Liver (tissue), 9 donors: Measurements from ENCODE around the gene MTARC2. TPM values are rescaled to one million over a fixed set of nuclear protein-coding genes. Genes with fewer than 3 reads are reported as not detected.

Experiments
- DNase-seq: peaks from one replicate; pipeline ENCODE4 v3.0.0-alpha.2; 2017; ENCODE audit warnings: low spot score
- H3K27ac ChIP-seq, 2 donors: one replicate each; pipeline ENCODE4 v1.7.0; 2013; ENCODE audit warnings: inconsistent platforms in 2 of 2, low read length in 2 of 2, control low read depth in 1 of 2, low read depth in 1 of 2, mild to moderate bottlenecking in 1 of 2
- H3K27me3 ChIP-seq, 4 donors: one replicate each; pipeline versions ENCODE4 v1.6.1 to v1.7.0; 2013; ENCODE audit warnings: low read length in 3 of 4, inconsistent platforms in 1 of 4, mild to moderate bottlenecking in 1 of 4, moderate library complexity in 1 of 4; ENCODE audit not compliant: control insufficient read depth in 4 of 4, insufficient read depth in 4 of 4
- H3K36me3 ChIP-seq, 4 donors: one replicate each; pipeline versions ENCODE4 v1.6.1 to v1.7.0; 2013; ENCODE audit warnings: low read length in 3 of 4, mild to moderate bottlenecking in 3 of 4, low read depth in 1 of 4, moderate library complexity in 1 of 4; ENCODE audit not compliant: control insufficient read depth in 4 of 4, insufficient read depth in 3 of 4
- H3K4me1 ChIP-seq, 4 donors: one replicate each; pipeline versions ENCODE4 v1.6.1 to v1.7.0; 2013; ENCODE audit warnings: low read length in 3 of 4, mild to moderate bottlenecking in 3 of 4, moderate library complexity in 1 of 4; ENCODE audit not compliant: control insufficient read depth in 4 of 4, insufficient read depth in 4 of 4
- H3K4me3 ChIP-seq, 3 donors: one replicate each; pipeline versions ENCODE4 v1.6.1 to v1.7.0; 2013; ENCODE audit warnings: low read length in 3 of 3, control low read depth in 1 of 3, low read depth in 1 of 3, mild to moderate bottlenecking in 1 of 3
- H3K9ac ChIP-seq, 2 donors: one replicate each; pipeline ENCODE4 v1.7.0; 2013; ENCODE audit warnings: low read length in 2 of 2, mild to moderate bottlenecking in 2 of 2, moderate library complexity in 2 of 2, control low read depth in 1 of 2, low read depth in 1 of 2
- H3K9me3 ChIP-seq, 4 donors: one replicate each; pipeline versions ENCODE4 v1.6.1 to v1.7.0; 2013; ENCODE audit warnings: low read length in 3 of 4; ENCODE audit not compliant: control insufficient read depth in 4 of 4
- EGR1 ChIP-seq, 2 donors: IDR thresholded peaks; 2 replicates each; pipeline ENCODE4 v1.6.1; 2016 to 2018; ENCODE audit warnings: antibody characterized with exemption in 2 of 2, low read depth in 2 of 2
- FOXA2 ChIP-seq: IDR thresholded peaks from 2 replicates; pipeline ENCODE4 v1.6.1; 2016; ENCODE audit warnings: antibody characterized with exemption
- GABPA ChIP-seq, 2 donors: IDR thresholded peaks in 1 of 2; conservative IDR thresholded peaks in 1 of 2; 2 replicates each; pipeline ENCODE4 v1.6.1; 2016; ENCODE audit warnings: antibody characterized with exemption in 2 of 2, mild to moderate bottlenecking in 1 of 2, moderate library complexity in 1 of 2
- HNF4A ChIP-seq, 2 donors: conservative IDR thresholded peaks; 2 replicates each; pipeline ENCODE4 v1.6.1; 2016; ENCODE audit warnings: antibody characterized with exemption in 2 of 2, mild to moderate bottlenecking in 2 of 2
- HNF4G ChIP-seq: IDR thresholded peaks from 2 replicates; pipeline ENCODE4 v1.6.1; 2016; ENCODE audit warnings: antibody characterized with exemption
- JUND ChIP-seq, 2 donors: IDR thresholded peaks; 2 replicates each; pipeline ENCODE4 v1.6.1; 2016; ENCODE audit warnings: antibody characterized with exemption in 2 of 2
- NR2F2 ChIP-seq: IDR thresholded peaks from 2 replicates; pipeline ENCODE4 v1.6.1; 2016; ENCODE audit warnings: antibody characterized with exemption
- RAD21 ChIP-seq, 2 donors: IDR thresholded peaks; 2 replicates each; pipeline ENCODE4 v1.6.1; 2016; ENCODE audit warnings: antibody characterized with exemption in 2 of 2, mild to moderate bottlenecking in 2 of 2
- RXRA ChIP-seq, 2 donors: IDR thresholded peaks; 2 replicates each; pipeline ENCODE4 v1.6.1; 2017 to 2018; ENCODE audit warnings: antibody characterized with exemption in 2 of 2, mild to moderate bottlenecking in 1 of 2
- SP1 ChIP-seq: IDR thresholded peaks from 2 replicates; pipeline ENCODE4 v1.6.1; 2018; ENCODE audit warnings: antibody characterized with exemption, mild to moderate bottlenecking
- TAF1 ChIP-seq: conservative IDR thresholded peaks from 2 replicates; pipeline ENCODE4 v1.6.1; 2016; ENCODE audit warnings: antibody characterized with exemption, mild to moderate bottlenecking
- YY1 ChIP-seq: IDR thresholded peaks from 2 replicates; pipeline ENCODE4 v1.6.1; 2016; ENCODE audit warnings: antibody characterized with exemption, mild to moderate bottlenecking
- WGBS: extraction: QIAGEN DNeasy Blood & Tissue Kit; methylation state at CpG from one replicate; pipeline ENCODE4 v1.1.7; 2013; 5-methylcytosine and 5-hydroxymethylcytosine counted together
- polyA plus RNA-seq, 2 donors: library from polyadenylated mRNA; stranded (reverse) in 1 of 2; unstranded in 1 of 2; fragments of 200-250 nt in 1 of 2; fragments of >200 nt in 1 of 2; fragmentation: Nextera tagmentation in 1 of 2; extraction: Ambion mirVana in 1 of 2; gene quantifications; one replicate each; pipeline versions ENCODE4 v1.2.1 to v1.2.3, GENCODE V29; 2013 to 2015
- total RNA-seq, 2 donors: library from RNA; depleted of rRNA; stranded (reverse); fragments of >200 nt; gene quantifications; one replicate each; pipeline ENCODE4 v1.2.3, GENCODE V29; 2014
- TF ChIP-seq, protein P1 (sequence below): fragments of 150-350 bp; IDR thresholded peaks from 2 replicates; pipeline ENCODE4 v1.5.1; 2017; ENCODE audit warnings: improper control_type of control experiment, low read depth, low read length; ENCODE audit not compliant: missing input control
- TF ChIP-seq, protein P2 (sequence below): IDR thresholded peaks from 2 replicates; pipeline ENCODE4 v1.6.1; 2016; ENCODE audit warnings: antibody characterized with exemption, mild to moderate bottlenecking
- TF ChIP-seq, protein P3 (sequence below): IDR thresholded peaks from 2 replicates; pipeline ENCODE4 v1.6.1; 2016; ENCODE audit warnings: antibody characterized with exemption
- TF ChIP-seq, protein P4 (sequence below): IDR thresholded peaks from 2 replicates; pipeline ENCODE4 v1.6.1; 2016; ENCODE audit warnings: antibody characterized with exemption
- TF ChIP-seq, protein P5 (sequence below): IDR thresholded peaks from 2 replicates; pipeline ENCODE4 v1.6.1; 2016; ENCODE audit warnings: antibody characterized with exemption
- donor health status: healthy.
- donor health status: healthy.
- donor health status: healthy.
- donor health status: healthy.
- donor health status: healthy.

Gene MTARC2
- total and polyA plus RNA-seq, 4 donors = 24.9 to 96.1 (median 71.4) TPM

DNA sequence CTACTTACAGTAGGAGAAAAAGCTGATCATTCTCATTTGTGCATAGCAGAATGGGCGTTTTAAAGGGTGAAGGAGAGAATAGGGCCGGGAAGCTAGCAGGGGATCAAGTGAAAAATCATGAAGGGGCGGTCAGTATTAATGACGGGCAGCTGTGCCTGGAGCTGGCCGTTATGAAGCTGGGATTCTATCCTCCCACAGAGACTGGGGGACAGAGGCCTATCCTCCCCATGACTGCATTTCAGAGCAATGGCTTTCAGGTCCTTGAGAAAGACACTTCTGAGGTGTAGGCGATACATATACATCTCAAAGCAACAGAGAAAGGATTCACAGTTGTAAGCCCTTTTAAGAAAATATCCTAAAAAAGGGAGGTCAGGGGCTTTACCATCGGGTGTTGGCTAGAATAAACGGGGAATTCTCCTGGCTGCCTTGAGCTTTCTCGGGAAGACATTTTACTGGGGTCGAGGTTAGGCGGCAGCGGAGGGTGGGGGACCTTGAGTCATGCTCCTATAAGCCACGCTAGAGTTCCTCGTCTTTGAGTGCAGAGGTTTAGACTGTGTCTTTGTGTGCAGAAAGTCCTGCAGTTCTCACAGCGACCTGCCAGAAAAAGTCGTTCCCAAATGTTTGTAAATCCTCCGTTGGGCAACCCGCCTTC, 559 bp upstream of the MTARC2 start:
- no peak for DNase-seq
- H3K4me1 ChIP-seq = peaks cover 5 to 42% (median 32%) of the 10 kb centered on the region in 4 donors
- peak overlapping the region; percentile 23 to 83 for H3K9ac ChIP-seq
- TF ChIP-seq YY1 (no peak), GABPA (IDR thresholded peaks at IDR 0.05 in 1 of 2, conservative IDR thresholded peaks at IDR 0.05 in 1 of 2) (no peak), FOXA2 (no peak), RXRA (IDR thresholded peaks at IDR 0.05) (no peak)
- TF ChIP-seq, protein P1, sequence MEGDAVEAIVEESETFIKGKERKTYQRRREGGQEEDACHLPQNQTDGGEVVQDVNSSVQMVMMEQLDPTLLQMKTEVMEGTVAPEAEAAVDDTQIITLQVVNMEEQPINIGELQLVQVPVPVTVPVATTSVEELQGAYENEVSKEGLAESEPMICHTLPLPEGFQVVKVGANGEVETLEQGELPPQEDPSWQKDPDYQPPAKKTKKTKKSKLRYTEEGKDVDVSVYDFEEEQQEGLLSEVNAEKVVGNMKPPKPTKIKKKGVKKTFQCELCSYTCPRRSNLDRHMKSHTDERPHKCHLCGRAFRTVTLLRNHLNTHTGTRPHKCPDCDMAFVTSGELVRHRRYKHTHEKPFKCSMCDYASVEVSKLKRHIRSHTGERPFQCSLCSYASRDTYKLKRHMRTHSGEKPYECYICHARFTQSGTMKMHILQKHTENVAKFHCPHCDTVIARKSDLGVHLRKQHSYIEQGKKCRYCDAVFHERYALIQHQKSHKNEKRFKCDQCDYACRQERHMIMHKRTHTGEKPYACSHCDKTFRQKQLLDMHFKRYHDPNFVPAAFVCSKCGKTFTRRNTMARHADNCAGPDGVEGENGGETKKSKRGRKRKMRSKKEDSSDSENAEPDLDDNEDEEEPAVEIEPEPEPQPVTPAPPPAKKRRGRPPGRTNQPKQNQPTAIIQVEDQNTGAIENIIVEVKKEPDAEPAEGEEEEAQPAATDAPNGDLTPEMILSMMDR = peak; percentile 20
- H3K27me3 ChIP-seq = no peaks in the 10 kb centered on the region
- H3K4me3 ChIP-seq = peak overlapping the region; percentile 41 to 85 (median 63)
- H3K27ac ChIP-seq = peak overlapping the region; percentile 90 to 91
- WGBS = 19% methylated on average over 18 of the region's 18 CpGs
- no peaks in the 10 kb centered on the region for H3K9me3 ChIP-seq
- no peaks in the 10 kb centered on the region for H3K36me3 ChIP-seq

DNA sequence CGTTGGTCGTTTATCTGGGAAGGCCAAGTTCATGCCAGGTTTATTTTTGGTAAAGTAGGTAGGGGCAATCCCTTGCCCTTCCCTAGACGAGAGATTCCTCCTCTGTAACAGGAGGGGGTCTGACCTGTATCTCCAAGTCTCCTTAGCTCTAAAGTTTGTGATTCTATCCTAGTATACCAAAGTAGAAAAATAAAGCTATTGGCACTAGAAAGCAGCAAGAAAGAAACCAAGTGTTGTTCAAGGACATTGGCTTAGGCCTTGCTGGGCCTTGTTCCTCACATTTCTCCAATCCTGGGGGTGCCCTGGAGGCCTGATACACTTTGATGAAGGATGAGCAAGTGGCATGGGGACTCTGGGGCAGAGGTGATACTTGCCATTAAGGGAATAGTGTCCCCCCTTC, 814 bp downstream of the MTARC2 start:
- no peak for TF ChIP-seq HNF4A (conservative IDR thresholded peaks at IDR 0.05)
- H3K4me1 ChIP-seq = peaks cover 10 to 52% (median 41%) of the 10 kb centered on the region in 4 donors
- peak overlapping the region; percentile 63 to 85 (median 82) for H3K4me3 ChIP-seq
- H3K9ac ChIP-seq = peak overlapping the region; percentile 76 to 89
- no peak for DNase-seq
- 5% methylated on average over 3 of the region's 3 CpGs for WGBS
- no peaks in the 10 kb centered on the region for H3K36me3 ChIP-seq
- no peaks in the 10 kb centered on the region for H3K27me3 ChIP-seq
- no peaks in the 10 kb centered on the region for H3K9me3 ChIP-seq
- peak overlapping the region; percentile 90 to 91 for H3K27ac ChIP-seq

DNA sequence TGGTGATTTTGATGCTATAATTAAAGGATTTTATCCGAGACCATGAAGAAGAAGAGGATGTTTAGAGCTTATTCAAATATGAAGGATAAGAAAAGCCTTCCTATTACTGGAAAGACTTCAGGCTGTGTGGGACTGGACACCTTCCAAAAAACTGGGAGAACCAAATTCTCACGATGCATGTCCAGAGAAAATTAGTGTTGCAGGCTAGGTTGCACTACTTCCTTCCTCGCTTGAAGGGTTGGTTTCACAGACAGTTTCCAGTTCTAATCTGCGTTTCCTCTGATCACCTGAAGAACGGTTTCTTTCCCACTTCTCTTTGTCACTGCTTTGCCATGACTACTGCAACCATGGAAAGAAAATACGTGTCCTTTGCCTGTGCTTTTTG, 2.0 kb downstream of the MTARC2 start:
- H3K4me1 ChIP-seq = peaks cover 10 to 61% (median 45%) of the 10 kb centered on the region in 4 donors

More for the DNA sequence above, 2.0 kb downstream of the MTARC2 start:
- Histone ChIP-seq H3K9ac (peak overlapping the region; percentile 42 to 93), H3K27ac (peak overlapping the region; percentile 23 to 50), H3K27me3 (no peaks in the 10 kb centered on the region), H3K36me3 (peaks cover 1 to 8% (median 5%) of the 10 kb centered on the region in 4 donors), H3K4me3 (peak overlapping the region; percentile 63 to 85 (median 82)), H3K9me3 (no peaks in the 10 kb centered on the region)
- no peak for DNase-seq
- WGBS = 12% methylated on average over 6 of the region's 6 CpGs
- no peak for TF ChIP-seq EGR1 (IDR thresholded peaks at IDR 0.05; ENCODE audit: low read depth in 2 of 2)
- TF ChIP-seq NR2F2 = no peak
- TF ChIP-seq, protein P2, sequence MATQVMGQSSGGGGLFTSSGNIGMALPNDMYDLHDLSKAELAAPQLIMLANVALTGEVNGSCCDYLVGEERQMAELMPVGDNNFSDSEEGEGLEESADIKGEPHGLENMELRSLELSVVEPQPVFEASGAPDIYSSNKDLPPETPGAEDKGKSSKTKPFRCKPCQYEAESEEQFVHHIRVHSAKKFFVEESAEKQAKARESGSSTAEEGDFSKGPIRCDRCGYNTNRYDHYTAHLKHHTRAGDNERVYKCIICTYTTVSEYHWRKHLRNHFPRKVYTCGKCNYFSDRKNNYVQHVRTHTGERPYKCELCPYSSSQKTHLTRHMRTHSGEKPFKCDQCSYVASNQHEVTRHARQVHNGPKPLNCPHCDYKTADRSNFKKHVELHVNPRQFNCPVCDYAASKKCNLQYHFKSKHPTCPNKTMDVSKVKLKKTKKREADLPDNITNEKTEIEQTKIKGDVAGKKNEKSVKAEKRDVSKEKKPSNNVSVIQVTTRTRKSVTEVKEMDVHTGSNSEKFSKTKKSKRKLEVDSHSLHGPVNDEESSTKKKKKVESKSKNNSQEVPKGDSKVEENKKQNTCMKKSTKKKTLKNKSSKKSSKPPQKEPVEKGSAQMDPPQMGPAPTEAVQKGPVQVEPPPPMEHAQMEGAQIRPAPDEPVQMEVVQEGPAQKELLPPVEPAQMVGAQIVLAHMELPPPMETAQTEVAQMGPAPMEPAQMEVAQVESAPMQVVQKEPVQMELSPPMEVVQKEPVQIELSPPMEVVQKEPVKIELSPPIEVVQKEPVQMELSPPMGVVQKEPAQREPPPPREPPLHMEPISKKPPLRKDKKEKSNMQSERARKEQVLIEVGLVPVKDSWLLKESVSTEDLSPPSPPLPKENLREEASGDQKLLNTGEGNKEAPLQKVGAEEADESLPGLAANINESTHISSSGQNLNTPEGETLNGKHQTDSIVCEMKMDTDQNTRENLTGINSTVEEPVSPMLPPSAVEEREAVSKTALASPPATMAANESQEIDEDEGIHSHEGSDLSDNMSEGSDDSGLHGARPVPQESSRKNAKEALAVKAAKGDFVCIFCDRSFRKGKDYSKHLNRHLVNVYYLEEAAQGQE = peak; percentile 7
- no peak for TF ChIP-seq SP1
- TF ChIP-seq RXRA (IDR thresholded peaks at IDR 0.05) = no peak
- TF ChIP-seq GABPA (IDR thresholded peaks at IDR 0.05 in 1 of 2, conservative IDR thresholded peaks at IDR 0.05 in 1 of 2) = no peak
- no peak for TF ChIP-seq JUND (IDR thresholded peaks at IDR 0.05)
- TF ChIP-seq, protein P3, sequence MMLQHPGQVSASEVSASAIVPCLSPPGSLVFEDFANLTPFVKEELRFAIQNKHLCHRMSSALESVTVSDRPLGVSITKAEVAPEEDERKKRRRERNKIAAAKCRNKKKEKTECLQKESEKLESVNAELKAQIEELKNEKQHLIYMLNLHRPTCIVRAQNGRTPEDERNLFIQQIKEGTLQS = no peak
- no peak for TF ChIP-seq HNF4G
- no peak for TF ChIP-seq RAD21 (IDR thresholded peaks at IDR 0.05)
- TF ChIP-seq, protein P4, sequence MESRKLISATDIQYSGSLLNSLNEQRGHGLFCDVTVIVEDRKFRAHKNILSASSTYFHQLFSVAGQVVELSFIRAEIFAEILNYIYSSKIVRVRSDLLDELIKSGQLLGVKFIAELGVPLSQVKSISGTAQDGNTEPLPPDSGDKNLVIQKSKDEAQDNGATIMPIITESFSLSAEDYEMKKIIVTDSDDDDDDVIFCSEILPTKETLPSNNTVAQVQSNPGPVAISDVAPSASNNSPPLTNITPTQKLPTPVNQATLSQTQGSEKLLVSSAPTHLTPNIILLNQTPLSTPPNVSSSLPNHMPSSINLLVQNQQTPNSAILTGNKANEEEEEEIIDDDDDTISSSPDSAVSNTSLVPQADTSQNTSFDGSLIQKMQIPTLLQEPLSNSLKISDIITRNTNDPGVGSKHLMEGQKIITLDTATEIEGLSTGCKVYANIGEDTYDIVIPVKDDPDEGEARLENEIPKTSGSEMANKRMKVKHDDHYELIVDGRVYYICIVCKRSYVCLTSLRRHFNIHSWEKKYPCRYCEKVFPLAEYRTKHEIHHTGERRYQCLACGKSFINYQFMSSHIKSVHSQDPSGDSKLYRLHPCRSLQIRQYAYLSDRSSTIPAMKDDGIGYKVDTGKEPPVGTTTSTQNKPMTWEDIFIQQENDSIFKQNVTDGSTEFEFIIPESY = peak; percentile 35
- TF ChIP-seq, protein P5, sequence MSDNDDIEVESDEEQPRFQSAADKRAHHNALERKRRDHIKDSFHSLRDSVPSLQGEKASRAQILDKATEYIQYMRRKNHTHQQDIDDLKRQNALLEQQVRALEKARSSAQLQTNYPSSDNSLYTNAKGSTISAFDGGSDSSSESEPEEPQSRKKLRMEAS = no peak
- TF ChIP-seq TAF1 = no peak
- TF ChIP-seq FOXA2 = no peak
- TF ChIP-seq YY1 = no peak
